Stomach (tissue), 9 donors: ENCODE measurements around the gene ARID5B. TPM values are rescaled to one million over a fixed set of nuclear protein-coding genes. Genes with fewer than 3 reads are reported as not detected.

Source experiments
- DNase-seq, 2 donors: peaks; one replicate each; pipeline versions ENCODE4 v3.0.0 to v3.0.0-alpha.2; 2013 to 2019
- H3K27ac ChIP-seq, 5 donors: fragments of 200-600 bp in 4 of 5; sonication (generic) in 4 of 5; one replicate each; pipeline ENCODE4 v1.5.1; 2013 to 2019; ENCODE audit warnings: mild to moderate bottlenecking in 1 of 5, moderate library complexity in 1 of 5
- H3K27me3 ChIP-seq, 3 donors: fragments of 200-600 bp; sonication (generic); one replicate each; pipeline ENCODE4 v1.5.1; 2017 to 2019; ENCODE audit warnings: mixed run types in 1 of 3
- H3K36me3 ChIP-seq, 4 donors: fragments of 200-600 bp; sonication (generic); 1 replicate in 3 of 4; 2 replicates in 1 of 4; pipeline ENCODE4 v1.5.1; 2016 to 2019
- H3K4me1 ChIP-seq, 4 donors: fragments of 200-600 bp; sonication (generic); one replicate each; pipeline ENCODE4 v1.5.1; 2016 to 2019
- H3K4me3 ChIP-seq, 4 donors: fragments of 200-600 bp; sonication (generic) in 3 of 4; one replicate each; pipeline ENCODE4 v1.5.1; 2016 to 2019; ENCODE audit warnings: mild to moderate bottlenecking in 1 of 4
- H3K9me3 ChIP-seq, 4 donors: fragments of 200-600 bp; sonication (generic); one replicate each; pipeline ENCODE4 v1.5.1; 2016 to 2019
- CTCF ChIP-seq, 7 experiments: fragments of 450-650 bp in 4 of 7; fragments of 200-600 bp in 3 of 7; sonication (generic) in 3 of 7; IDR thresholded peaks; one replicate each; pipeline ENCODE4 v1.5.1; 2016 to 2019; ENCODE audit warnings: antibody characterized with exemption in 7 of 7, control low read depth in 2 of 7, mild to moderate bottlenecking in 1 of 7
- EP300 ChIP-seq: sonication (generic); formaldehyde crosslinking; IDR thresholded peaks from one replicate; pipeline ENCODE4 v1.6.1; 2017; ENCODE audit warnings: antibody characterized with exemption
- POLR2A ChIP-seq, 4 donors: fragments of 450-650 bp; IDR thresholded peaks; one replicate each; pipeline ENCODE4 v1.6.1; 2016; ENCODE audit warnings: antibody characterized with exemption in 4 of 4, control low read depth in 2 of 4, mild to moderate bottlenecking in 1 of 4, moderate library complexity in 1 of 4
- POLR2AphosphoS5 ChIP-seq, 3 donors: sonication (generic); formaldehyde crosslinking; IDR thresholded peaks; one replicate each; pipeline ENCODE4 v1.6.1; 2016; ENCODE audit warnings: antibody characterized with exemption in 3 of 3
- WGBS, 5 donors: extraction: QIAGEN DNeasy Blood & Tissue Kit in 3 of 5; methylation state at CpG; one replicate each; pipeline versions ENCODE4 v1.1.5 to v1.1.7; 2013 to 2018; 5-methylcytosine and 5-hydroxymethylcytosine counted together
- intact Hi-C: fragments of 100-400 bp; cut with DNase I; formaldehyde crosslinking; loops from one replicate; pipeline ENCODE4 v1.15.1; 2023; ENCODE audit warnings: low total_unique reads
- polyA plus RNA-seq, 3 donors: library from polyadenylated mRNA; stranded (reverse); fragments of 200-250 nt; gene quantifications; one replicate each; pipeline ENCODE4 v1.2.3, GENCODE V29; 2013
- total RNA-seq, 5 donors: library from RNA; depleted of rRNA; stranded (reverse); fragments of >200 nt; gene quantifications; one replicate each; pipeline versions ENCODE4 v1.1.0 to v1.2.3, GENCODE V29; 2014 to 2016
- donor health status: healthy with polysubstance abuse.
- donor health status: Bipolar disorder and iron deficiency.
- donor health status: healthy.

The ARID5B gene
- total and polyA plus RNA-seq, 8 donors, result 5.4 to 64.2 (median 11.9) TPM

- H3K27ac ChIP-seq, result peak overlapping the region in 4 of 5 donors; percentile 50 to 89 (median 84)
- H3K36me3 ChIP-seq, result peaks cover 13 to 53% (median 48%) of the 10 kb centered on the region in 4 donors
- H3K27me3 ChIP-seq, result no peaks in the 10 kb centered on the region
- intact Hi-C loops, result no loop called here
- no peak for TF ChIP-seq POLR2AphosphoS5 (IDR thresholded peaks at IDR 0.05)
- no peak for TF ChIP-seq EP300
- no peak for TF ChIP-seq POLR2A (IDR thresholded peaks at IDR 0.05)
- no peak for TF ChIP-seq CTCF (IDR thresholded peaks at IDR 0.05)
- DNase-seq, result no peak
- WGBS, 5 donors, result 82 to 94% (median 90%) methylated on average over 2 of the region's 2 CpGs
- H3K4me3 ChIP-seq, result no peak overlapping the region
- H3K4me1 ChIP-seq, result peaks cover 31 to 51% (median 39%) of the 10 kb centered on the region in 4 donors
- H3K9me3 ChIP-seq, result no peaks in the 10 kb centered on the region
Measured at GRCh38 chr10:62085404-62085803, 183.9 kb downstream of the ARID5B start.

- intact Hi-C loops, result no loop called here
- Histone ChIP-seq H3K4me3 (no peak overlapping the region), H3K4me1 (peaks cover 30 to 47% (median 34%) of the 10 kb centered on the region in 4 donors), H3K27me3 (no peaks in the 10 kb centered on the region), H3K27ac (peak overlapping the region in 3 of 5 donors; percentile 50 to 89 (median 82)), H3K9me3 (no peaks in the 10 kb centered on the region), H3K36me3 (peaks cover 15 to 57% (median 52%) of the 10 kb centered on the region in 4 donors)
- no peak for TF ChIP-seq CTCF (IDR thresholded peaks at IDR 0.05)
- no peak for TF ChIP-seq POLR2A (IDR thresholded peaks at IDR 0.05)
- TF ChIP-seq EP300, result no peak
- TF ChIP-seq POLR2AphosphoS5 (IDR thresholded peaks at IDR 0.05), result no peak
- WGBS, 5 donors, result 92 to 100% (median 96%) methylated on average over 2 of the region's 2 CpGs
- no peak for DNase-seq
Measured at GRCh38 chr10:62085821-62086220, 184.3 kb downstream of the ARID5B start.

GRCh38 chr10:62087329-62087728 lies 185.8 kb downstream of the ARID5B start:
- H3K4me3 ChIP-seq, result no peak overlapping the region
- H3K9me3 ChIP-seq, result no peaks in the 10 kb centered on the region
- no peaks in the 10 kb centered on the region for H3K27me3 ChIP-seq
- TF ChIP-seq EP300 (no peak), POLR2AphosphoS5 (IDR thresholded peaks at IDR 0.05) (no peak), POLR2A (IDR thresholded peaks at IDR 0.05) (no peak), CTCF (IDR thresholded peaks at IDR 0.05) (no peak)
- no peak overlapping the region for H3K27ac ChIP-seq
- 52 to 90% (median 79%) methylated on average over 2 of the region's 2 CpGs for WGBS, 5 donors
- no peak for DNase-seq
- H3K4me1 ChIP-seq, result peaks cover 15 to 32% (median 20%) of the 10 kb centered on the region in 4 donors
- intact Hi-C loops, result no loop called here
- peaks cover 30 to 72% (median 67%) of the 10 kb centered on the region in 4 donors for H3K36me3 ChIP-seq

- WGBS, 5 donors, result 70 to 89% (median 79%) methylated on average over 3 of the region's 3 CpGs
- Histone ChIP-seq H3K27ac (no peak overlapping the region), H3K4me1 (peaks cover 10 to 31% (median 15%) of the 10 kb centered on the region in 4 donors), H3K4me3 (no peak overlapping the region), H3K9me3 (no peaks in the 10 kb centered on the region), H3K27me3 (no peaks in the 10 kb centered on the region), H3K36me3 (peaks cover 39 to 84% (median 76%) of the 10 kb centered on the region in 4 donors)
- intact Hi-C loops, result no loop called here
- TF ChIP-seq CTCF (IDR thresholded peaks at IDR 0.05), result no peak
- TF ChIP-seq POLR2AphosphoS5 (IDR thresholded peaks at IDR 0.05), result no peak
- TF ChIP-seq POLR2A (IDR thresholded peaks at IDR 0.05), result no peak
- TF ChIP-seq EP300, result no peak
- DNase-seq, result peak in 1 of 2 donors; percentile 51
Measured at GRCh38 chr10:62088786-62089185, 187.3 kb downstream of the ARID5B start.
